ENCODE data around the gene PGA5.

DNA sequence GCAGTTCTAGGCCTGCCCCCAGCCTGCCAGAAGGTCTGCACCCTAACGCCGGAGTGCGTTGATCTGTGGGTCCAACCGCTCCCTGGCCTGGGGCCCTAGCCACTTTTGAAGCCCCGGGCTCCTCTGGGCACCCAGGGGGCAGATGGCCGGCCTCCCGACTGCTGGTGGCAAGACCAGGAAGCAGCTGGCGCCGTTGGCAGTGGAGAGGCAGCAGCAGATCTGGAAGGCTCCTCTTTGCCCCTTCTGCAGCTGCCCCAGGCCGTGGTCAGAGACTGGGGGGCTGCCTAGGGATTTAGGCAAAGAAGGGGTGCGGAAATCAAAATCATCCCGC is 54.6 kb downstream of the PGA5 start:
- no peak for TF ChIP-seq CTCF (IDR thresholded peaks at IDR 0.05)
- TF ChIP-seq POLR2A (IDR thresholded peaks at IDR 0.05) = no peak

Data from thyroid gland (tissue), 4 donors.